Renal cortical epithelial cell (primary cell): ENCODE data around the gene KRT4. TPM values are rescaled to one million over a fixed set of nuclear protein-coding genes. Genes with fewer than 3 reads are reported as not detected.

Experiments
- total RNA-seq: library from RNA; depleted of rRNA; stranded (reverse); fragments of >200 nt; gene quantifications from 2 replicates; pipeline ENCODE4 v1.2.3, GENCODE V29; 2014

KRT4 gene
- total RNA-seq, 1 donor from 2014 or later = not detected

Other genes starting within 250 kb of the KRT4 start
- not detected in 2 replicates for gene KRT74, start 240.3 kb downstream of the KRT4 start, total RNA-seq
- gene KRT72, start 212.7 kb downstream of the KRT4 start, total RNA-seq = not detected in 2 replicates
- gene KRT73, start 195.6 kb downstream of the KRT4 start, total RNA-seq = not detected in 2 replicates
- gene KRT2, start 161.9 kb downstream of the KRT4 start, total RNA-seq = not detected in 2 replicates
- not detected in 2 replicates for gene KRT1, start 133.7 kb downstream of the KRT4 start, total RNA-seq
- not detected in 2 replicates for gene KRT77, start 110.6 kb downstream of the KRT4 start, total RNA-seq
- gene KRT76, start 36.8 kb downstream of the KRT4 start, total RNA-seq = not detected in 2 replicates
- not detected in 2 replicates for gene KRT3, start 18.0 kb downstream of the KRT4 start, total RNA-seq
- not detected in 2 replicates for gene KRT79, start 20.2 kb upstream of the KRT4 start, total RNA-seq
- gene KRT78, start 34.9 kb upstream of the KRT4 start, total RNA-seq = not detected in 2 replicates
- gene KRT8, start 91.0 kb upstream of the KRT4 start, total RNA-seq = 390 and 919 TPM in 2 replicates
- gene KRT18, start 135.0 kb upstream of the KRT4 start, total RNA-seq = 294 and 1,160 TPM in 2 replicates
- gene EIF4B, start 192.3 kb upstream of the KRT4 start, total RNA-seq = 1,047 and 1,149 TPM in 2 replicates
- 1.7 and 18.3 TPM in 2 replicates for gene TNS2, start 235.9 kb upstream of the KRT4 start, total RNA-seq